Skeletal muscle tissue (tissue), 4 donors: Measurements from ENCODE around the gene UPK1A. TPM values are rescaled to one million over a fixed set of nuclear protein-coding genes. Genes with fewer than 3 reads are reported as not detected.

Source experiments
- H3K27ac ChIP-seq: one replicate; pipeline ENCODE4 v1.7.0; 2013; ENCODE audit warnings: mild to moderate bottlenecking, low read depth, low read length, inconsistent platforms
- H3K27me3 ChIP-seq, 3 donors: one replicate each; pipeline ENCODE4 v1.7.0; 2013; ENCODE audit warnings: low read length in 3 of 3; ENCODE audit not compliant: control insufficient read depth in 3 of 3, insufficient read depth in 3 of 3
- H3K36me3 ChIP-seq, 3 donors: one replicate each; pipeline ENCODE4 v1.7.0; 2013; ENCODE audit warnings: low read length in 3 of 3; ENCODE audit not compliant: control insufficient read depth in 3 of 3, insufficient read depth in 3 of 3
- H3K4me1 ChIP-seq, 3 donors: one replicate each; pipeline ENCODE4 v1.7.0; 2013; ENCODE audit warnings: low read length in 3 of 3, mild to moderate bottlenecking in 3 of 3; ENCODE audit not compliant: control insufficient read depth in 3 of 3, insufficient read depth in 3 of 3
- H3K4me3 ChIP-seq, 3 donors: one replicate each; pipeline ENCODE4 v1.7.0; 2013; ENCODE audit warnings: low read length in 3 of 3
- H3K9ac ChIP-seq, 3 donors: one replicate each; pipeline ENCODE4 v1.7.0; 2013; ENCODE audit warnings: low read length in 3 of 3, mild to moderate bottlenecking in 3 of 3, moderate library complexity in 2 of 3, low read depth in 1 of 3
- H3K9me3 ChIP-seq, 3 donors: one replicate each; pipeline ENCODE4 v1.7.0; 2013; ENCODE audit warnings: low read length in 3 of 3; ENCODE audit not compliant: control insufficient read depth in 3 of 3
- total RNA-seq: library from RNA; depleted of rRNA; stranded (reverse); fragments of >200 nt; gene quantifications from one replicate; pipeline ENCODE4 v1.2.3, GENCODE V29; 2014
- donor health status: Osteomylitis.

The UPK1A gene
- total RNA-seq, 1 donor from 2014 or later = not detected

- Histone ChIP-seq H3K27me3 (peaks cover 0 to 3% (median 0%) of the 10 kb centered on the region in 3 donors), H3K27ac (no peak overlapping the region)
Observed at GRCh38 chr19:35714601-35715354, 48.5 kb downstream of the UPK1A start.

GRCh38 chr19:35715355-35715809 is 49.1 kb downstream of the UPK1A start:
- H3K4me3 ChIP-seq = peak overlapping the region in 1 of 3 donors; percentile 93
- peaks cover 26 to 34% (median 26%) of the 10 kb centered on the region in 3 donors for H3K4me1 ChIP-seq
- H3K9ac ChIP-seq = peak overlapping the region; percentile 80 to 92 (median 83)
- H3K9me3 ChIP-seq = no peaks in the 10 kb centered on the region
- H3K27ac ChIP-seq = peak overlapping the region; percentile 72
- H3K27me3 ChIP-seq = peaks cover 0 to 3% (median 0%) of the 10 kb centered on the region in 3 donors
- peaks cover 4 to 10% (median 5%) of the 10 kb centered on the region in 3 donors for H3K36me3 ChIP-seq

More at GRCh38 chr19:35714601-35715354, 48.5 kb downstream of the UPK1A start:
- Histone ChIP-seq H3K4me1 (peaks cover 26 to 34% (median 26%) of the 10 kb centered on the region in 3 donors), H3K9ac (no peak overlapping the region), H3K36me3 (peaks cover 0 to 5% (median under 1%) of the 10 kb centered on the region in 3 donors), H3K9me3 (no peaks in the 10 kb centered on the region), H3K4me3 (peak overlapping the region in 1 of 3 donors; percentile 93)

DNA sequence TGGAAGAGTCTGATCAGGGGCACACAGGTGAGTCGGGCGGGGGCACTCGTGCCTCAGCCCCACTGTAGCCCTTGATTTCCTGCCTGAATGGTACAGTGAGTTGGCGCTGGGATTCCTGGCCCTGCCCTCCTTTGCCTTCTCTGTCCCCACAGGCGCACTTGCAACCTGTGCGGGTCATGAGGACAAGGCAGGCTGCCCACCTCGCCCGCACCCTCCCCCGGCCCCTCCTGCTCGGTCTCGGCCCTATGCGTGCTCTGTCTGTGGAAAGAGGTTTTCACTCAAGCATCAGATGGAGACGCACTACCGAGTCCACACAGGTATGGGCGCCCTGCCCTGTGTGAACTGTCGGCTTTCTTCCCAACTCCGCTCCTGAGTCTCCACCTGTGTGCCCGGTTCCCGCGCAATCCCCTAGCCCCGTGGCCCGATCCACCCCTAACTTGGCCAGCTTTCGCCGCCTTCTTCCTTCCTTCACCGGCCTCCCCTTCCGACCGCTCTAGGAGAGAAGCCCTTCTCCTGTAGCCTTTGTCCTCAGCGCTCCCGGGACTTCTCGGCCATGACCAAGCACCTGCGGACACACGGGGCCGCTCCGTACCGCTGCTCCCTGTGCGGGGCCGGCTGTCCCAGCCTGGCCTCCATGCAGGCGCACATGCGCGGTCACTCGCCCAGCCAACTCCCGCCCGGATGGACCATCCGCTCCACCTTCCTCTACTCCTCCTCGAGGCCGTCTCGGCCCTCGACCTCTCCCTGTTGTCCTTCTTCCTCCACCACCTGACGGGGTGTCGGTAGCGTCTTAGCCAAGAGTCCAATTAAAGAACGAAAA is 49.9 kb downstream of the UPK1A start:
- Histone ChIP-seq H3K9ac (peak overlapping the region; percentile 80 to 92 (median 83)), H3K9me3 (no peaks in the 10 kb centered on the region), H3K4me3 (peak overlapping the region; percentile 82 to 95 (median 93)), H3K4me1 (peaks cover 26 to 34% (median 26%) of the 10 kb centered on the region in 3 donors), H3K27ac (peak overlapping the region; percentile 72), H3K36me3 (peaks cover 4 to 11% (median 6%) of the 10 kb centered on the region in 3 donors), H3K27me3 (no peaks in the 10 kb centered on the region)

- peak overlapping the region; percentile 80 to 92 (median 83) for H3K9ac ChIP-seq
- H3K36me3 ChIP-seq = peaks cover 10 to 16% (median 12%) of the 10 kb centered on the region in 3 donors
- H3K4me1 ChIP-seq = peaks cover 26 to 39% (median 26%) of the 10 kb centered on the region in 3 donors
- peak overlapping the region; percentile 82 to 95 (median 93) for H3K4me3 ChIP-seq
- H3K27ac ChIP-seq = peak overlapping the region; percentile 72
- no peaks in the 10 kb centered on the region for H3K27me3 ChIP-seq
- H3K9me3 ChIP-seq = no peaks in the 10 kb centered on the region
Observed at GRCh38 chr19:35716801-35717664, 50.7 kb downstream of the UPK1A start.

GRCh38 chr19:35717665-35718344 is 51.5 kb downstream of the UPK1A start, which contains the start of gene KMT2B:
Gene KMT2B (plus strand): TSS chr19:35718003. CDS start chr19:35718019, 16 bp downstream.
- H3K27ac ChIP-seq = peak within 1 kb of the TSS; percentile 72
- peak within 1 kb of the TSS; percentile 82 to 95 (median 93) for H3K4me3 ChIP-seq
- peak within 1 kb of the TSS; percentile 88 to 92 (median 91) for H3K9ac ChIP-seq
- H3K9me3 ChIP-seq = no peaks in the 10 kb centered on the region
- H3K36me3 ChIP-seq = peaks cover 18 to 24% (median 19%) of the 10 kb centered on the region in 3 donors
- peaks cover 26 to 39% (median 26%) of the 10 kb centered on the region in 3 donors for H3K4me1 ChIP-seq
- no peaks in the 10 kb centered on the region for H3K27me3 ChIP-seq

DNA sequence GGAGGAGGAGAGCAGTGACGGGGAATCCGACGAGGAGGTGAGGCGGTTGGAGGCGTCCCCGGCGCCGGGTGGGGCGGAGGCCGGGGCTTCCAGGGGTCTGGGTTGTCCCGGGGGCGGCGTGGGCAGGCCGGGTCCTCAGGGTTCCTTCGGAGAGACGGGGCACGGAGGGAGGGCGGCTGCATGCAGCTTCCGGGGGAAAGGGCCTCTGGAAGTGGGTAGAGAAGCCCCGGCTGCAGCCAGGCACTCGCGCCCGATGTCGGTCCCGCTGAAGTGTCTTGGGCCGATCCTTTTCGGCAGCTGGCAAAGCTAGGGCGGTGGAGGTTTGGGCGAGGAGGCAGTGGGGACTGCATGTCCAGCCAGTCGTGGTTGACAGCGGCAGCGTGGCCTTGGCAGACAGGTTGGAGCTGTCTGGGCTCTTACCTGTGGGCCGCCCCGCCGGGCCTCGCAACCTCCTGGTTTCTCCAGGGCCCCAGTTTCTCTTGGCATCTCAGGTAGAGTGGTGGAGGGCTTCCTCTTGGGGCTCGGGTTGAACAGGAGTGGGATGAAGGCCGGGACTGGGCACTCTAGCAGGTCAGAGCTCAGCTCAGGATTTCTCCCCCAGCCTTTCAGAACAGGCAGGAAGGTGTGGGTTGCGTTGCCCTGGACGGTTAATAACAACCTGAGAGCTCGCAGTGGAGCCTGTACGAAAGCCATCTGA is 52.2 kb downstream of the UPK1A start:
- peaks cover 25 to 31% (median 26%) of the 10 kb centered on the region in 3 donors for H3K36me3 ChIP-seq

GRCh38 chr19:35719402-35720162 is 53.3 kb downstream of the UPK1A start:
- H3K36me3 ChIP-seq = peaks cover 35 to 41% (median 37%) of the 10 kb centered on the region in 3 donors
- peaks cover 26 to 39% (median 26%) of the 10 kb centered on the region in 3 donors for H3K4me1 ChIP-seq
- H3K27me3 ChIP-seq = no peaks in the 10 kb centered on the region
- no peaks in the 10 kb centered on the region for H3K9me3 ChIP-seq
- peak overlapping the region in 2 of 3 donors; percentile 88 to 91 for H3K9ac ChIP-seq
- H3K4me3 ChIP-seq = peak overlapping the region in 2 of 3 donors; percentile 79 to 90
- H3K27ac ChIP-seq = no peak overlapping the region

More for the DNA sequence above, 52.2 kb downstream of the UPK1A start:
- Histone ChIP-seq H3K9ac (peak overlapping the region; percentile 88 to 91 (median 91)), H3K27ac (peak overlapping the region; percentile 66), H3K4me3 (peak overlapping the region; percentile 79 to 90 (median 88)), H3K9me3 (no peaks in the 10 kb centered on the region), H3K4me1 (peaks cover 26 to 39% (median 26%) of the 10 kb centered on the region in 3 donors), H3K27me3 (no peaks in the 10 kb centered on the region)

GRCh38 chr19:35720163-35720524 is 53.8 kb downstream of the UPK1A start:
- Histone ChIP-seq H3K27ac (no peak overlapping the region), H3K9ac (no peak overlapping the region), H3K4me1 (peaks cover 26 to 33% (median 26%) of the 10 kb centered on the region in 3 donors), H3K9me3 (no peaks in the 10 kb centered on the region), H3K4me3 (no peak overlapping the region), H3K27me3 (no peaks in the 10 kb centered on the region), H3K36me3 (peaks cover 41 to 47% (median 42%) of the 10 kb centered on the region in 3 donors)
